Neural cell (in vitro differentiated cells): ENCODE measurements around the gene TPD52L3.

Experiments used
- CTCF ChIP-seq: fragments of 450-650 bp; IDR thresholded peaks from 2 replicates; pipeline ENCODE4 v1.5.1; 2014; ENCODE audit warnings: antibody characterized with exemption, mild to moderate bottlenecking, moderate library complexity; ENCODE audit not compliant: poor library complexity, severe bottlenecking
- EP300 ChIP-seq: fragments of 450-650 bp; conservative IDR thresholded peaks from 2 replicates; pipeline ENCODE4 v1.6.1; 2014; ENCODE audit warnings: antibody characterized with exemption, mild to moderate bottlenecking, moderate library complexity; ENCODE audit not compliant: poor library complexity, severe bottlenecking
- EZH2 ChIP-seq: fragments of 200-600, 300-800 bp; shearing (Covaris generic), sonication (generic); IDR thresholded peaks from 2 replicates; pipeline ENCODE4 v1.6.1; 2014; ENCODE audit warnings: antibody characterized with exemption, low read length, borderline replicate concordance, mild to moderate bottlenecking; ENCODE audit not compliant: insufficient read depth, poor library complexity, severe bottlenecking
- MXI1 ChIP-seq: fragments of 450-650 bp; conservative IDR thresholded peaks from 2 replicates; pipeline ENCODE4 v1.6.1; 2014; ENCODE audit warnings: antibody characterized with exemption, mild to moderate bottlenecking; ENCODE audit not compliant: poor library complexity, severe bottlenecking
- POLR2AphosphoS5 ChIP-seq: IDR thresholded peaks from 2 replicates; pipeline ENCODE4 v1.6.1; 2012
- RAD21 ChIP-seq: fragments of 450-650 bp; conservative IDR thresholded peaks from 2 replicates; pipeline ENCODE4 v1.6.1; 2014; ENCODE audit warnings: antibody characterized with exemption, mild to moderate bottlenecking, moderate library complexity
- TAF1 ChIP-seq: IDR thresholded peaks from 2 replicates; pipeline ENCODE4 v1.6.1; 2012; ENCODE audit warnings: low read depth

DNA sequence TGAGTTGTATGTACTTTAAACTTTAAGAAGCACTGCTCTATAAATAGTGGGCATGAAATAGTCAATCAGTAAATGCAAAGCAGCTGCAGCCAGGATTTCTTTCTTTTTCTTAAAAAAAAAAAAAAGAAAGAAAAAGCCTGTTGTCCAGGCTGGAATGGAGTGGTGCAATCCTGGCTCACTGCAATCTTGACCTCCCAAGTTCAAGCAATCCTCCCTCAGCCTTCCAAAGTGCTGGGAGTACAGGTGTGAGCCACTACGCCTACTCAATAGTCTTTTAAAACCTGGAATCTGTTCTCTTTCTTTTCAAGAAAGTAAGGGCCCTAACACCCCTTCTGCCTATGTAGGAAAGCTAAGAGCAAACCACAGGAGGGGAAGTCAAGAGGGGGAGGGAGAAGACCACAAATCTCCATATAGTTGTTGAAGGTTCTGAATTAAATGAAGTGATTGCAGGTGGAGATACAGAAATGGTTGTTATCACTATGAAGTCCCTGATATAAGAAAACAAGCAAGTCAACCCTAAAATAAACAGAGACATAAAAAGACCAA lies 20.6 kb upstream of the TPD52L3 start:
- TF ChIP-seq CTCF (no peak), TAF1 (no peak), EP300 (no peak), POLR2AphosphoS5 (no peak), EZH2 (no peak), MXI1 (no peak), RAD21 (no peak)
